ENCODE measurements around the gene HSPA1A. TPM values are rescaled to one million over a fixed set of nuclear protein-coding genes. Genes with fewer than 3 reads are reported as not detected.

The HSPA1A gene
- total and polyA plus RNA-seq, 9 of the 15 experiments (the other 6 are each of a cell fraction or from before 2014, with no cell fraction given) = 2.2 to 273 (median 107) TPM

GRCh38 chr6:31795616-31796298 lies 19.6 kb upstream of the HSPA1A start, which contains the start of gene VARS1 (continued):
- TF ChIP-seq, protein P1, sequence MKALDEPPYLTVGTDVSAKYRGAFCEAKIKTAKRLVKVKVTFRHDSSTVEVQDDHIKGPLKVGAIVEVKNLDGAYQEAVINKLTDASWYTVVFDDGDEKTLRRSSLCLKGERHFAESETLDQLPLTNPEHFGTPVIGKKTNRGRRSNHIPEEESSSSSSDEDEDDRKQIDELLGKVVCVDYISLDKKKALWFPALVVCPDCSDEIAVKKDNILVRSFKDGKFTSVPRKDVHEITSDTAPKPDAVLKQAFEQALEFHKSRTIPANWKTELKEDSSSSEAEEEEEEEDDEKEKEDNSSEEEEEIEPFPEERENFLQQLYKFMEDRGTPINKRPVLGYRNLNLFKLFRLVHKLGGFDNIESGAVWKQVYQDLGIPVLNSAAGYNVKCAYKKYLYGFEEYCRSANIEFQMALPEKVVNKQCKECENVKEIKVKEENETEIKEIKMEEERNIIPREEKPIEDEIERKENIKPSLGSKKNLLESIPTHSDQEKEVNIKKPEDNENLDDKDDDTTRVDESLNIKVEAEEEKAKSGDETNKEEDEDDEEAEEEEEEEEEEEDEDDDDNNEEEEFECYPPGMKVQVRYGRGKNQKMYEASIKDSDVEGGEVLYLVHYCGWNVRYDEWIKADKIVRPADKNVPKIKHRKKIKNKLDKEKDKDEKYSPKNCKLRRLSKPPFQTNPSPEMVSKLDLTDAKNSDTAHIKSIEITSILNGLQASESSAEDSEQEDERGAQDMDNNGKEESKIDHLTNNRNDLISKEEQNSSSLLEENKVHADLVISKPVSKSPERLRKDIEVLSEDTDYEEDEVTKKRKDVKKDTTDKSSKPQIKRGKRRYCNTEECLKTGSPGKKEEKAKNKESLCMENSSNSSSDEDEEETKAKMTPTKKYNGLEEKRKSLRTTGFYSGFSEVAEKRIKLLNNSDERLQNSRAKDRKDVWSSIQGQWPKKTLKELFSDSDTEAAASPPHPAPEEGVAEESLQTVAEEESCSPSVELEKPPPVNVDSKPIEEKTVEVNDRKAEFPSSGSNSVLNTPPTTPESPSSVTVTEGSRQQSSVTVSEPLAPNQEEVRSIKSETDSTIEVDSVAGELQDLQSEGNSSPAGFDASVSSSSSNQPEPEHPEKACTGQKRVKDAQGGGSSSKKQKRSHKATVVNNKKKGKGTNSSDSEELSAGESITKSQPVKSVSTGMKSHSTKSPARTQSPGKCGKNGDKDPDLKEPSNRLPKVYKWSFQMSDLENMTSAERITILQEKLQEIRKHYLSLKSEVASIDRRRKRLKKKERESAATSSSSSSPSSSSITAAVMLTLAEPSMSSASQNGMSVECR (CRISPR knock-in tag; IDR thresholded peaks at IDR 0.05) = peak; percentile 99
- TF ChIP-seq SLC30A9 (CRISPR knock-in tag; IDR thresholded peaks at IDR 0.05) (0 out of 2 replicates have a peak, but pooled peaks have one; percentile 55), E2F5 (CRISPR knock-in tag; IDR thresholded peaks at IDR 0.05) (0 out of 2 replicates have a peak, but pooled peaks have one; percentile 71), ZNF695 (CRISPR knock-in tag; IDR thresholded peaks at IDR 0.05) (no peak), TCF7 (IDR thresholded peaks at IDR 0.05; ENCODE audit: borderline replicate concordance) (peak; percentile 61), ARNT (IDR thresholded peaks at IDR 0.05) (no peak), IFI16 (CRISPR knock-in tag; IDR thresholded peaks at IDR 0.05) (no peak), E4F1 (CRISPR knock-in tag; IDR thresholded peaks at IDR 0.05; ENCODE audit: borderline replicate concordance) (no peak; the same call in 1 of the 2 replicates), E2F4 (CRISPR knock-in tag; IDR thresholded peaks at IDR 0.05; ENCODE audit: low read depth) (no peak), ZNF3 (CRISPR knock-in tag; IDR thresholded peaks at IDR 0.05) (no peak)
- TF ChIP-seq, protein P2, sequence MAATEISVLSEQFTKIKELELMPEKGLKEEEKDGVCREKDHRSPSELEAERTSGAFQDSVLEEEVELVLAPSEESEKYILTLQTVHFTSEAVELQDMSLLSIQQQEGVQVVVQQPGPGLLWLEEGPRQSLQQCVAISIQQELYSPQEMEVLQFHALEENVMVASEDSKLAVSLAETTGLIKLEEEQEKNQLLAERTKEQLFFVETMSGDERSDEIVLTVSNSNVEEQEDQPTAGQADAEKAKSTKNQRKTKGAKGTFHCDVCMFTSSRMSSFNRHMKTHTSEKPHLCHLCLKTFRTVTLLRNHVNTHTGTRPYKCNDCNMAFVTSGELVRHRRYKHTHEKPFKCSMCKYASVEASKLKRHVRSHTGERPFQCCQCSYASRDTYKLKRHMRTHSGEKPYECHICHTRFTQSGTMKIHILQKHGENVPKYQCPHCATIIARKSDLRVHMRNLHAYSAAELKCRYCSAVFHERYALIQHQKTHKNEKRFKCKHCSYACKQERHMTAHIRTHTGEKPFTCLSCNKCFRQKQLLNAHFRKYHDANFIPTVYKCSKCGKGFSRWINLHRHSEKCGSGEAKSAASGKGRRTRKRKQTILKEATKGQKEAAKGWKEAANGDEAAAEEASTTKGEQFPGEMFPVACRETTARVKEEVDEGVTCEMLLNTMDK (IDR thresholded peaks at IDR 0.05; ENCODE audit: borderline replicate concordance, insufficient read depth, low read depth, low read length, poor library complexity, severe bottlenecking) = peak; percentile 100
- TF ChIP-seq, protein P3, sequence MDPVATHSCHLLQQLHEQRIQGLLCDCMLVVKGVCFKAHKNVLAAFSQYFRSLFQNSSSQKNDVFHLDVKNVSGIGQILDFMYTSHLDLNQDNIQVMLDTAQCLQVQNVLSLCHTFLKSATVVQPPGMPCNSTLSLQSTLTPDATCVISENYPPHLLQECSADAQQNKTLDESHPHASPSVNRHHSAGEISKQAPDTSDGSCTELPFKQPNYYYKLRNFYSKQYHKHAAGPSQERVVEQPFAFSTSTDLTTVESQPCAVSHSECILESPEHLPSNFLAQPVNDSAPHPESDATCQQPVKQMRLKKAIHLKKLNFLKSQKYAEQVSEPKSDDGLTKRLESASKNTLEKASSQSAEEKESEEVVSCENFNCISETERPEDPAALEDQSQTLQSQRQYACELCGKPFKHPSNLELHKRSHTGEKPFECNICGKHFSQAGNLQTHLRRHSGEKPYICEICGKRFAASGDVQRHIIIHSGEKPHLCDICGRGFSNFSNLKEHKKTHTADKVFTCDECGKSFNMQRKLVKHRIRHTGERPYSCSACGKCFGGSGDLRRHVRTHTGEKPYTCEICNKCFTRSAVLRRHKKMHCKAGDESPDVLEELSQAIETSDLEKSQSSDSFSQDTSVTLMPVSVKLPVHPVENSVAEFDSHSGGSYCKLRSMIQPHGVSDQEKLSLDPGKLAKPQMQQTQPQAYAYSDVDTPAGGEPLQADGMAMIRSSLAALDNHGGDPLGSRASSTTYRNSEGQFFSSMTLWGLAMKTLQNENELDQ (CRISPR knock-in tag; IDR thresholded peaks at IDR 0.05; ENCODE audit: borderline replicate concordance) = no peak
